ENCODE data around the gene RARS2. TPM values are rescaled to one million over a fixed set of nuclear protein-coding genes. Genes with fewer than 3 reads are reported as not detected.

RARS2 gene
- total RNA-seq, 1 donor from 2014 or later, result 53.3 TPM

DNA sequence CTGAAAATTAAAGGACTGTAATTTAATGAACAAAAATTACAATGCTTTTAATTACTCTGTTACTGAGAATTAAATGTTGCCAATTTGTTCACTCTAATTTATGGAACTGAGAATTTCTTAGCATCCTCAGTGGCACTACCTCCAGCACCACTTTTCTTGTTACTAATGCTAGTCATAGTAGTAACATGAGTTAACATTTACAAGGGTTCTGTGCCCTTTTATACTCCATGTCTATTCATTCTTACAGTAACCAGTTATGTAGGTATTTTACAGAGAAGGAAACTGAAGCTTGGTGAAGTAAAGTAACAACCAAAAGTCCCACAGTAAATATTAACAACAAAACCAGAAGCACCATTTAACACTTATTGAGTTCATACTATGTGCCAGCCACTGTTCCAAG, 34.3 kb downstream of the RARS2 start:
- H3K36me3 Mint-ChIP-seq, result peaks cover 36% of the 10 kb centered on the region
- no peaks in the 10 kb centered on the region for H3K27me3 Mint-ChIP-seq (ENCODE audit: low read depth)
- no peaks in the 10 kb centered on the region for H3K9me3 Mint-ChIP-seq
- H3K27ac Mint-ChIP-seq, result peak overlapping the region; percentile 7
- no peak overlapping the region for H3K4me3 Mint-ChIP-seq
- TF ChIP-seq, protein P1, sequence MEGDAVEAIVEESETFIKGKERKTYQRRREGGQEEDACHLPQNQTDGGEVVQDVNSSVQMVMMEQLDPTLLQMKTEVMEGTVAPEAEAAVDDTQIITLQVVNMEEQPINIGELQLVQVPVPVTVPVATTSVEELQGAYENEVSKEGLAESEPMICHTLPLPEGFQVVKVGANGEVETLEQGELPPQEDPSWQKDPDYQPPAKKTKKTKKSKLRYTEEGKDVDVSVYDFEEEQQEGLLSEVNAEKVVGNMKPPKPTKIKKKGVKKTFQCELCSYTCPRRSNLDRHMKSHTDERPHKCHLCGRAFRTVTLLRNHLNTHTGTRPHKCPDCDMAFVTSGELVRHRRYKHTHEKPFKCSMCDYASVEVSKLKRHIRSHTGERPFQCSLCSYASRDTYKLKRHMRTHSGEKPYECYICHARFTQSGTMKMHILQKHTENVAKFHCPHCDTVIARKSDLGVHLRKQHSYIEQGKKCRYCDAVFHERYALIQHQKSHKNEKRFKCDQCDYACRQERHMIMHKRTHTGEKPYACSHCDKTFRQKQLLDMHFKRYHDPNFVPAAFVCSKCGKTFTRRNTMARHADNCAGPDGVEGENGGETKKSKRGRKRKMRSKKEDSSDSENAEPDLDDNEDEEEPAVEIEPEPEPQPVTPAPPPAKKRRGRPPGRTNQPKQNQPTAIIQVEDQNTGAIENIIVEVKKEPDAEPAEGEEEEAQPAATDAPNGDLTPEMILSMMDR (IDR thresholded peaks at IDR 0.05; ENCODE audit: unreplicated experiment), result no peak
- DNase-seq (ENCODE audit: low spot score in 2 of 2, unreplicated experiment in 2 of 2), result no peak
- H3K4me1 Mint-ChIP-seq, result no peaks in the 10 kb centered on the region

- peaks cover 43% of the 10 kb centered on the region for H3K36me3 Mint-ChIP-seq
- no peak for DNase-seq (ENCODE audit: low spot score in 2 of 2, unreplicated experiment in 2 of 2)
- no peak overlapping the region for H3K27ac Mint-ChIP-seq
- H3K27me3 Mint-ChIP-seq (ENCODE audit: low read depth), result no peaks in the 10 kb centered on the region
- no peaks in the 10 kb centered on the region for H3K9me3 Mint-ChIP-seq
- TF ChIP-seq, protein P1 (IDR thresholded peaks at IDR 0.05; ENCODE audit: unreplicated experiment), result no peak
- H3K4me1 Mint-ChIP-seq, result no peaks in the 10 kb centered on the region
- no peak overlapping the region for H3K4me3 Mint-ChIP-seq
These were observed 36.5 kb downstream of the RARS2 start for GRCh38 chr6:87553159-87553765.

DNA sequence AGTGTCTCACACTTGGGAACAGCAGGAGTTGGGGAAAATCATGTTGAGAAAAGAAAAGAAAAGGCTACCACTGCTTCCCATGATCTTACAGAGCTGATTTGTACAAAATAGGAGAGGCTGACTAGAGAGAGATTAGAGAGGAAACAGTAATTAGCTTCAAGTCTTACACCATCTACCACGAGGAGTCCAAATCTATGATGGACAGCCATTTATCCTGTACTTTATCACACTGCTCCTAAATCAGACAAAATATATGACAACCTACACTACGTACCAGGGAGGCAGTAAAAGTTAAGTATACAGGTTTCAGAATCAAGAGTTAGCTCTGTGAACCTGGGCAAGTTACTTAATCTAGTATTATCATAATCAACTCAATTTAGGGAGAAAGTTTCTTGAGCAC, 38.0 kb downstream of the RARS2 start:
- Mint-ChIP-seq H3K9me3 (no peaks in the 10 kb centered on the region), H3K27me3 (ENCODE audit: low read depth) (no peaks in the 10 kb centered on the region), H3K27ac (peak overlapping the region; percentile 35), H3K4me3 (no peak overlapping the region), H3K4me1 (no peaks in the 10 kb centered on the region), H3K36me3 (peaks cover 33% of the 10 kb centered on the region)
- TF ChIP-seq, protein P1 (IDR thresholded peaks at IDR 0.05; ENCODE audit: unreplicated experiment), result no peak
- DNase-seq (ENCODE audit: low spot score in 2 of 2, unreplicated experiment in 2 of 2), result no peak

- H3K27me3 Mint-ChIP-seq (ENCODE audit: low read depth), result no peaks in the 10 kb centered on the region
- peaks cover 6% of the 10 kb centered on the region for H3K9me3 Mint-ChIP-seq
- H3K27ac Mint-ChIP-seq, result no peak overlapping the region
- H3K4me3 Mint-ChIP-seq, result no peak overlapping the region
- TF ChIP-seq, protein P1 (IDR thresholded peaks at IDR 0.05; ENCODE audit: unreplicated experiment), result no peak
- peaks cover 5% of the 10 kb centered on the region for H3K4me1 Mint-ChIP-seq
- peaks cover 40% of the 10 kb centered on the region for H3K36me3 Mint-ChIP-seq
- no peak for DNase-seq (ENCODE audit: low spot score in 2 of 2, unreplicated experiment in 2 of 2)
These were observed 45.4 kb downstream of the RARS2 start for GRCh38 chr6:87544474-87544735.

GRCh38 chr6:87543696-87544473, 45.9 kb downstream of the RARS2 start:
- no peak overlapping the region for H3K27ac Mint-ChIP-seq
- no peak overlapping the region for H3K4me3 Mint-ChIP-seq
- peaks cover 5% of the 10 kb centered on the region for H3K4me1 Mint-ChIP-seq
- TF ChIP-seq, protein P1 (IDR thresholded peaks at IDR 0.05; ENCODE audit: unreplicated experiment), result no peak
- H3K27me3 Mint-ChIP-seq (ENCODE audit: low read depth), result no peaks in the 10 kb centered on the region
- no peak for DNase-seq (ENCODE audit: low spot score in 2 of 2, unreplicated experiment in 2 of 2)
- peaks cover 45% of the 10 kb centered on the region for H3K36me3 Mint-ChIP-seq
- H3K9me3 Mint-ChIP-seq, result peaks cover 9% of the 10 kb centered on the region

Measured in mesothelial cell of epicardium (in vitro differentiated cells).